Thoracic aorta (tissue), 2 donors: ENCODE measurements around the gene TRPM3. TPM values are rescaled to one million over a fixed set of nuclear protein-coding genes. Genes with fewer than 3 reads are reported as not detected.

Experiments used
- ATAC-seq: fragments of 150-250 bp; one replicate; pipeline ENCODE4 v1.8.0; 2017; ENCODE audit warnings: low read depth; ENCODE audit not compliant: insufficient number of reproducible peaks, low FRiP score
- DNase-seq: peaks from one replicate; pipeline ENCODE4 v3.0.0-alpha.2; 2020; ENCODE audit warnings: low spot score
- H3K27ac ChIP-seq, 2 donors: fragments of 200-600 bp; sonication (generic); 1 replicate in 1 of 2; 2 replicates in 1 of 2; pipeline ENCODE4 v1.5.1; 2016; ENCODE audit warnings: mild to moderate bottlenecking in 2 of 2, moderate library complexity in 2 of 2
- H3K27me3 ChIP-seq: fragments of 200-600 bp; sonication (generic); replicated peaks from 2 replicates; pipeline ENCODE4 v1.6.0; 2016; ENCODE audit warnings: mild to moderate bottlenecking; ENCODE audit not compliant: insufficient read depth
- H3K36me3 ChIP-seq: fragments of 200-600 bp; sonication (generic); one replicate; pipeline ENCODE4 v1.5.1; 2016
- H3K4me1 ChIP-seq, 2 donors: fragments of 200-600 bp; sonication (generic); 1 replicate in 1 of 2; 2 replicates in 1 of 2; pipeline versions ENCODE4 v1.5.1 to v1.6.0; 2016; ENCODE audit warnings: low read depth in 2 of 2, mild to moderate bottlenecking in 1 of 2; ENCODE audit not compliant: control insufficient read depth in 1 of 2
- H3K4me3 ChIP-seq: fragments of 200-600 bp; sonication (generic); 2 replicates; pipeline ENCODE4 v1.5.1; 2016; ENCODE audit warnings: mild to moderate bottlenecking
- H3K9me3 ChIP-seq: fragments of 200-600 bp; sonication (generic); 2 replicates; pipeline ENCODE4 v1.5.1; 2016
- total RNA-seq, 2 donors: library from RNA; depleted of rRNA; stranded (reverse); fragments of >200 nt; gene quantifications; one replicate each; pipeline versions ENCODE4 v1.1.0 to v1.2.3, GENCODE V29; 2016
- TF ChIP-seq, protein P1 (sequence below): fragments of 200-600 bp; sonication (generic); IDR thresholded peaks from one replicate; pipeline ENCODE4 v1.5.1; 2019; ENCODE audit warnings: antibody characterized with exemption

The TRPM3 gene
- total RNA-seq, 2 donors from 2014 or later: 2.1 to 5.0 TPM

DNA sequence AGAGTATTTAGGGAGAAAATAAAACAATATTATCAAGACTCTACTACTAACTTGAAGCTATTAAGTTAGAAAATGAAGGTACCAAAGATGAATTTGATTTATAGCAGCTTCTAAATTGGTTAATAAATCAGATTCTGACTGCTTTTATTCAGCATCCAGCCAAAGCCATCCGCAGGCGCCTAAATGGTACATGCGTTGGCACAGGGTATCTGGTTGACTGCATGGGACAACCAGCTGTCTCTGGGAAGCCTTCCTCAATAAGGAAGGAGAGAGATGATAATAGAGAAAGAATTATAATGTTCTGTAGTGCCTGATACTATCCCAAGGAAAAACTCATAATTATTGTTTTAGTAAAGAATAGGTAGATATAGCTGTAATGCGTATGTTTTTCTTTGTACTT lies 9.1 kb upstream of the TRPM3 start:
- Histone ChIP-seq H3K9me3 (no peaks in the 10 kb centered on the region), H3K36me3 (no peaks in the 10 kb centered on the region), H3K27ac (no peak overlapping the region), H3K27me3 (no peaks in the 10 kb centered on the region), H3K4me1 (no peaks in the 10 kb centered on the region), H3K4me3 (no peak overlapping the region)
- ATAC-seq (no peak), DNase-seq (no peak)
- TF ChIP-seq, protein P1, sequence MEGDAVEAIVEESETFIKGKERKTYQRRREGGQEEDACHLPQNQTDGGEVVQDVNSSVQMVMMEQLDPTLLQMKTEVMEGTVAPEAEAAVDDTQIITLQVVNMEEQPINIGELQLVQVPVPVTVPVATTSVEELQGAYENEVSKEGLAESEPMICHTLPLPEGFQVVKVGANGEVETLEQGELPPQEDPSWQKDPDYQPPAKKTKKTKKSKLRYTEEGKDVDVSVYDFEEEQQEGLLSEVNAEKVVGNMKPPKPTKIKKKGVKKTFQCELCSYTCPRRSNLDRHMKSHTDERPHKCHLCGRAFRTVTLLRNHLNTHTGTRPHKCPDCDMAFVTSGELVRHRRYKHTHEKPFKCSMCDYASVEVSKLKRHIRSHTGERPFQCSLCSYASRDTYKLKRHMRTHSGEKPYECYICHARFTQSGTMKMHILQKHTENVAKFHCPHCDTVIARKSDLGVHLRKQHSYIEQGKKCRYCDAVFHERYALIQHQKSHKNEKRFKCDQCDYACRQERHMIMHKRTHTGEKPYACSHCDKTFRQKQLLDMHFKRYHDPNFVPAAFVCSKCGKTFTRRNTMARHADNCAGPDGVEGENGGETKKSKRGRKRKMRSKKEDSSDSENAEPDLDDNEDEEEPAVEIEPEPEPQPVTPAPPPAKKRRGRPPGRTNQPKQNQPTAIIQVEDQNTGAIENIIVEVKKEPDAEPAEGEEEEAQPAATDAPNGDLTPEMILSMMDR: no peak

DNA sequence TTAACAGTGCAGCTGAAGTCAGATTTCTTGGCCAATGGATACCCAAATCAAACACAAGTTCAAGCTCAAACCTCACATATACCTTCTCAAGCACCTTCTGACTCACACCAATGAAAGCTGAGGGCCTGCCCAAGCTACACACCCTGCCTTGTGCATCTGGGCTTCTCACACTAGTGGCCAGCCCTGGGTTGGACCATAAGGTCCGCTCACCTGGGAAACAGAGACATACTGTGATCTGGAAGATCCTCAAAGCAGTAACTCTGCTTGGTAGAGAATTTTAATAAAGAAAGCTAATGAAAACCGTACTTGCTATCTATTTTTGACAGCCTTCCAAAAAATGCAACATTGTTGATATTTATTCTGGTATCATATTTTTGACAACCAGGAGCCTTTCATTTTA lies 7.4 kb upstream of the TRPM3 start:
- Histone ChIP-seq H3K4me1 (no peaks in the 10 kb centered on the region), H3K9me3 (no peaks in the 10 kb centered on the region), H3K27me3 (no peaks in the 10 kb centered on the region), H3K4me3 (no peak overlapping the region), H3K36me3 (no peaks in the 10 kb centered on the region), H3K27ac (no peak overlapping the region)
- TF ChIP-seq, protein P1: no peak
- no peak for ATAC-seq
- no peak for DNase-seq

DNA sequence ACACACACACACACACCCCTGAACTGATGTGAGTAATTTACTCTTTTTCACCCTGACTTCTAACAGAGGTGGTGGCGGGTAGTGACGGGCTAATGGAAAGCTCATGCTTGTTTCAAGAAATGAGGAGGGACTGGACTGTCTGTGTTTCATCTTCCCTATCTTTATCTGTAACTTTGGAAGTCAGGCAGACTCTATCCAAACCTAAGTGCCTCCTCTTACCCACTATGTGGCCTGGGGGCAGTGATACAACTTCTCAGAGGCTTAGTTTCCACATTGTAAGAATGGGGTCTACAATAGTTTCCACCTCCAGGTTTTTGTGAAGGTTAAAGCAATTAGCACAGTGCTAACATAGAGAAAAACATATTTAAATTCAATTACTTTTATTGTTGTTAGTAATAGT lies 5.9 kb upstream of the TRPM3 start:
- TF ChIP-seq, protein P1: no peak
- Histone ChIP-seq H3K4me3 (no peak overlapping the region), H3K9me3 (no peaks in the 10 kb centered on the region), H3K36me3 (no peaks in the 10 kb centered on the region), H3K27ac (no peak overlapping the region), H3K4me1 (no peaks in the 10 kb centered on the region), H3K27me3 (no peaks in the 10 kb centered on the region)
- no peak for ATAC-seq
- no peak for DNase-seq

DNA sequence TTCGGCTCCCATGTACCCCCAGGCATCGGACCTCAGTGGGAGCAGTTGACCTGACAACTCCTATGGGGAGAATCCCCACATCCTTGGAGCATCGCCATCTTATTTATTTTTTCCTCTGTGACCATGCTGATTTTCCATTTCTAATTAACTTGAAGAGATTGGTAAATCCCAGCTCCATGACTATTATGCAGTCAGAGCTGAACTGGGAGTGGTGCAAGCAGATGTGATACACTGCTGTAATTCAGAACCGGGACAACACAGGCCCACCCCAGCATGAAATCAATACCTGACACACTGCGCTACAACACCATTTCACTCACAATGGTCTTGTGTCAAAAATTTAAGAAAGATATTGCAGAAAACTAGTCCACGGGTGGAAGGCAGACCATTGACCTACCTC lies 1.0 kb upstream of the TRPM3 start:
- TF ChIP-seq, protein P1: no peak

DNA sequence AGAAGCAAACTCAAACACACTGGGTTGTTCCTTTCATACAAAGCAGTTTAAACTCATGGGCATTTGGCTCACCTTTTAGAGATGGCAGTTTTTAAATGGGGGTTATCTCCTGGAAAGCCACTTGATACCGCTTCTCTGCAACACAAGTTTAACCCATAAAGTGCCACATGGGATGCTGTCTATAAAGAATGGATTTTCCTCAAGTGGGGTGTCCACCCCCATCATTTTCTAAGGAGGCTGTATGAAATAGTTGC lies 528 bp upstream of the TRPM3 start:
- Histone ChIP-seq H3K4me1 (peaks cover 0 to 8% of the 10 kb centered on the region in 2 donors), H3K36me3 (no peaks in the 10 kb centered on the region), H3K9me3 (no peaks in the 10 kb centered on the region), H3K27ac (no peak overlapping the region), H3K4me3 (no peak overlapping the region), H3K27me3 (no peaks in the 10 kb centered on the region)
- DNase-seq: no peak
- no peak for ATAC-seq
- TF ChIP-seq, protein P1: no peak

More for the DNA sequence above, 1.0 kb upstream of the TRPM3 start:
- DNase-seq (no peak), ATAC-seq (no peak)
- Histone ChIP-seq H3K4me1 (peaks cover 0 to 8% of the 10 kb centered on the region in 2 donors), H3K4me3 (no peak overlapping the region), H3K9me3 (no peaks in the 10 kb centered on the region), H3K27me3 (no peaks in the 10 kb centered on the region), H3K27ac (no peak overlapping the region), H3K36me3 (no peaks in the 10 kb centered on the region)
